ENCODE data around the gene TRIM44.

Gene TRIM44, protein sequence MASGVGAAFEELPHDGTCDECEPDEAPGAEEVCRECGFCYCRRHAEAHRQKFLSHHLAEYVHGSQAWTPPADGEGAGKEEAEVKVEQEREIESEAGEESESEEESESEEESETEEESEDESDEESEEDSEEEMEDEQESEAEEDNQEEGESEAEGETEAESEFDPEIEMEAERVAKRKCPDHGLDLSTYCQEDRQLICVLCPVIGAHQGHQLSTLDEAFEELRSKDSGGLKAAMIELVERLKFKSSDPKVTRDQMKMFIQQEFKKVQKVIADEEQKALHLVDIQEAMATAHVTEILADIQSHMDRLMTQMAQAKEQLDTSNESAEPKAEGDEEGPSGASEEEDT

DNA sequence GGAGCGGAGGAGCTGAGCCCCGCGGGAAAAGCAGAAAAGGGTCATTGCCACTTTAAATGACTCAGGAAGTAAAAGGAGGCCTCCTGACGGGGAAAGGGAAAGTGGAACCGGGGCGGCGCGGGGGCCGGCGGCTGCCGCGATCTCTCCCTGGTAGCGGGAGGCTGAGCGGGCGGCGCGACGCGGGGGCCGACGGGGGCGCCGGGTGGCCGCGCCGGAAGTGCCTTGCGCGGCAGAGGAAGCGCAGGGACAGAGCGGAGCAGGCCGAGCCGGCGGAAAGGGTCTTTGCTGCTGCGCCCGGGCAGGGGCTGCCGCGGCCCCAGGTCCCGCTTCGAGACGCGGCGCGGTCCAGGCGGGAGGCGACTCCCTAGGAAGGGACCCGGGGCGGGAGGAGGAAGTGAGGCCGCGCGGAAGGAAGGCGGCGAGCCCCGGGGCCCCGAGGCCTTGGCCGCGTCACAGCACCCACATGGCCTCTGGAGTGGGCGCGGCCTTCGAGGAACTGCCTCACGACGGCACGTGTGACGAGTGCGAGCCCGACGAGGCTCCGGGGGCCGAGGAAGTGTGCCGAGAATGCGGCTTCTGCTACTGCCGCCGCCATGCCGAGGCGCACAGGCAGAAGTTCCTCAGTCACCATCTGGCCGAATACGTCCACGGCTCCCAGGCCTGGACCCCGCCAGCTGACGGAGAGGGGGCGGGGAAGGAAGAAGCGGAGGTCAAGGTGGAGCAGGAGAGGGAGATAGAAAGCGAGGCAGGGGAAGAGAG, at the start of gene TRIM44:
TSS of gene TRIM44 (plus strand) at position 127 of the 759 bp plus-strand sequence. CDS start at position 464, 337 bp downstream.
- DNase-seq: peak; percentile 91

DNA sequence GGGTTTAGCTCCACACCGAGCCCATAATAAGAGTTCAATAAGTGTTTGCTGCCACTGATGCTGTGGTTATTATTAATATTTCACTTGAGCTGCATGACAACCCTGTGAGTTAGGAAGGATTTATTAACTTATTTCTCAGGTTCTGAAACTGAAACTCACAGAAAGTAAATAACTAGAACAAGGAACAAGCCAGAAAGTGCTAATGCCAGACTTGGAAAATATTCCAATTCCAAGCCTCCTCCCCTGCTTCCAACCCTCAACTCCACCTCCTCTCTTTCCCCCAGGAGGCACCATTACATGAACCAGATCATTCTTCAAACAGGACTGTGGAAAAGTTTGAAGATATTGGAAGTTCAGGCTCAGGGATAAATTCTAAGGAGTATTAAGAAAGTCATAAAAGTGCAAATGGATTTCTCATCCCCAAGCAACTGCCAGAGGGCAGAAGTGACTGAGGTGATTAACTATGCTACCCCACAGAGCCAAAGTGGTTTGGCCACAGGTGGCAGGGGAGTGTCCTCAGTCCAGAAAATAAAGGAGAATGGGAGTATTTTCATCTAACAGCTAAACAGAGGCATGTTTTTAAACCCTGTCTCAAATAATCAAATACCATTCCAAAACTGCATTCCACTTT, 47.5 kb upstream of the TRIM44 start:
- DNase-seq: no peak

DNA sequence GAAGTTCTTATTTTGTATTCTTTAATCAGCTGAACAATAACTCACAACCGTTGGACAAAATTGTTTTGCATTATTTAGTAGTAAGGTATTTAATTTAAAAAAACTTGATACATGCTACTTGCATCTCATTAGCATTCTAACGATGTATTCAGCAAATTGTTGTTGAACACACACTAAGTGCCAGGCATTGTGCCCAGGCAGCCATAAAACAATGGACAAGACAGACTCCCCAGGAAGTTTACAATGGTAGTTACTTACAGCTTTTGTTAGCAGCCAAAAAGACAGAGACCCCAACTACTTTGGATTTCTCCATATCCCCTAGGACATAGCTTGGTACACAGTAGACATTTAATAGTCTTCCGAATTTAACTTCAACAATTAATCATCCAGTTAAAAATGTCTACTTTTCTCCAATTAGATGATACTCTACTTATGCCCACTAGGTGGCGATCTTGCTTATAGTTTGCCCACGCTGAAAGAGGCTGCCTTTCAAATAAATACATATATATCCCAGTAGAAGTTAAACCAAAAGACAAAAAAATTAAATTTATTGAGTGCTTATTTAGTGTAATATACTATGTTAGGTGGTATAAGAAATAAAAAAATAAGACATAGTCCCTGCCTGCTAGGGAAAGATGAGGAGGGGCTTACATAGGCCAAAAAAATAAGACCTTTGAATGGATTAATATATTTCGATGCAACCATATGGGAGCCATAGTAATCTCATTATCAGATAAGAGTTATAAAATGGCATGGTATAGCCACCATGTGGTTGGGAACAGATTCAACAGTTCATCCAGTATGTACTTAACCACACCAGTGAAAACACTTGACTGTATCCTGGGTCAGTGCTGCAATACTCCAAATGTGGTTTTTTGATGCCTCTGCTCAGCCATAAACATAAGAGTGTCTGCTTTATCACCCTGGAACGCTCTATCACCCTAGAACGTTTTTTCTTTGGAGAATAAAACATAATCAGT, 46.4 kb upstream of the TRIM44 start:
- DNase-seq: peak; percentile 86

DNA sequence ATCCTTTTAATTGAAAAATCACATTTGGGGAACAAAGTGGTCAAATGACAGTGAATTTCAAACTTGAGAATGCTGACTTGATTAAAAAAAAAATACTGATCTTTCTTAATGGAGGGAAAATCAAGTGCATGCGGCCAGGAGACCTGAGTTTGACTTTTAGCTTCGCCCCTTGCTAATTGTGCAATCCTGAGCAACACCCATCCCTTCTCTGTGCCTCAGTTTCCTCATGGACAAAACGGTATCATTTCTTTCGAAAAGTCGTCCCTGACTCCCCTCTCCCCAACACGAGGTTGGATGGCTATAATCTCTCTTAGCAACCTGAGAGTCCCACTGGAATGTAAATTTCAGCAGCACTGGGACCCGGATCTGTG, 45.3 kb upstream of the TRIM44 start:
- DNase-seq: no peak

DNA sequence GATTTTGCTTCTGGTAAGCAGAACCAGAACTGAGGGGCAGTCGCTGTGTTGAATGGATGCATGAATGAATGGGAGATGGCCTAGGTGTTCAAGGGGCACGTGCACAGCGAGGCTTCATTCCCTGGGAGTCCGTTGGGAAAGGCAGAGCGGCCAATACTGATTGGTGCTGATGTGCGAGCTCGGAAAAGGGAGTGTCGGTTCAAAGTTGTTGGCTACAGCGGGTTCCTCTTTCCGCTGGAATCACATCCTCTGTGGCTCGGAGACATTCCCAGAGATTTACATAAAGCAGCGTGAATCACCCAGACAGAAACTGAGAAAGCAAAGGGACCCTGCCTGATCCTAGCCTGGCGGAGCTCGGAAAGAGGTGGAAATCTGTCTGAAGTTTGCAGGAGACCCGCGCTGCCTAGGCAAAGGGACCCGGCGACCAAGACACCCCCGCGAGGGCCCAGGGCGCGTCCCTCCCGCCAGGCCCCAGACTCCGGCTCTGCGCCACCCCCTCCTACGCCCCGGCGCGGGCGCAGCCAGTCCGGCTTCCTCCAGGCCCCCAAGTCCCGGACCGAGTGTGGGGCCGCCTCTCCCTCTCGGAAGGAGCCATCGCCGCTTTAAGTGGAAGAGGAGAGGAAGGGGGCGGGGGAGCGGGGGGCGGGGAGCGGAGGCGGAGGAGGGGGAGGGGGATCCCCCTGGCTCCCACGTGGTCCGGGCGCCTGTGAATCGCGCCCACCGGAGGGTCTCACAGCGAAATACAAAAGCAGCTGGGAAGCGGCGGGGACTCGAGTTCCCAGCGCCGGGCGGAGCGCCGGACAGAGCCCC, 44.7 kb upstream of the TRIM44 start, which contains the start of gene FJX1:
TSS of gene FJX1 (plus strand) at position 774 of the 810 bp plus-strand sequence. CDS start 177 bp downstream, outside the sequence.
- peak; percentile 80 for DNase-seq

DNA sequence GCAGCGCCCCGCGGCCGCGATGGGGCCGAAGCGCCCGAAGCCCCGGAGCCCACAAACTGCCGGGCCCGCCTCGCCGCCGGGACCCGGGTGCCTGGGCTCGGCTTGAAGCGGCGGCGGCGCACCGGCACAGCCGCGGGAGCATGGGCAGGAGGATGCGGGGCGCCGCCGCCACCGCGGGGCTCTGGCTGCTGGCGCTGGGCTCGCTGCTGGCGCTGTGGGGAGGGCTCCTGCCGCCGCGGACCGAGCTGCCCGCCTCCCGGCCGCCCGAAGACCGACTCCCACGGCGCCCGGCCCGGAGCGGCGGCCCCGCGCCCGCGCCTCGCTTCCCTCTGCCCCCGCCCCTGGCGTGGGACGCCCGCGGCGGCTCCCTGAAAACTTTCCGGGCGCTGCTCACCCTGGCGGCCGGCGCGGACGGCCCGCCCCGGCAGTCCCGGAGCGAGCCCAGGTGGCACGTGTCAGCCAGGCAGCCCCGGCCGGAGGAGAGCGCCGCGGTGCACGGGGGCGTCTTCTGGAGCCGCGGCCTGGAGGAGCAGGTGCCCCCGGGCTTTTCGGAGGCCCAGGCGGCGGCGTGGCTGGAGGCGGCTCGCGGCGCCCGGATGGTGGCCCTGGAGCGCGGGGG, 44.0 kb upstream of the TRIM44 start:
- DNase-seq: no peak

DNA sequence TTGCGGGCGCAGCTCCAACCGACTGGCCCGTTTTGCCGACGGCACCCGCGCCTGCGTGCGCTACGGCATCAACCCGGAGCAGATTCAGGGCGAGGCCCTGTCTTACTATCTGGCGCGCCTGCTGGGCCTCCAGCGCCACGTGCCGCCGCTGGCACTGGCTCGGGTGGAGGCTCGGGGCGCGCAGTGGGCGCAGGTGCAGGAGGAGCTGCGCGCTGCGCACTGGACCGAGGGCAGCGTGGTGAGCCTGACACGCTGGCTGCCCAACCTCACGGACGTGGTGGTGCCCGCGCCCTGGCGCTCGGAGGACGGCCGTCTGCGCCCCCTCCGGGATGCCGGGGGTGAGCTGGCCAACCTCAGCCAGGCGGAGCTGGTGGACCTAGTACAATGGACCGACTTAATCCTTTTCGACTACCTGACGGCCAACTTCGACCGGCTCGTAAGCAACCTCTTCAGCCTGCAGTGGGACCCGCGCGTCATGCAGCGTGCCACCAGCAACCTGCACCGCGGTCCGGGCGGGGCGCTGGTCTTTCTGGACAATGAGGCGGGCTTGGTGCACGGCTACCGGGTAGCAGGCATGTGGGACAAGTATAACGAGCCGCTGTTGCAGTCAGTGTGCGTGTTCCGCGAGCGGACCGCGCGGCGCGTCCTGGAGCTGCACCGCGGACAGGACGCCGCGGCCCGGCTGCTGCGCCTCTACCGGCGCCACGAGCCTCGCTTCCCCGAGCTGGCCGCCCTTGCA, 43.3 kb upstream of the TRIM44 start:
- DNase-seq: peak; percentile 42

DNA sequence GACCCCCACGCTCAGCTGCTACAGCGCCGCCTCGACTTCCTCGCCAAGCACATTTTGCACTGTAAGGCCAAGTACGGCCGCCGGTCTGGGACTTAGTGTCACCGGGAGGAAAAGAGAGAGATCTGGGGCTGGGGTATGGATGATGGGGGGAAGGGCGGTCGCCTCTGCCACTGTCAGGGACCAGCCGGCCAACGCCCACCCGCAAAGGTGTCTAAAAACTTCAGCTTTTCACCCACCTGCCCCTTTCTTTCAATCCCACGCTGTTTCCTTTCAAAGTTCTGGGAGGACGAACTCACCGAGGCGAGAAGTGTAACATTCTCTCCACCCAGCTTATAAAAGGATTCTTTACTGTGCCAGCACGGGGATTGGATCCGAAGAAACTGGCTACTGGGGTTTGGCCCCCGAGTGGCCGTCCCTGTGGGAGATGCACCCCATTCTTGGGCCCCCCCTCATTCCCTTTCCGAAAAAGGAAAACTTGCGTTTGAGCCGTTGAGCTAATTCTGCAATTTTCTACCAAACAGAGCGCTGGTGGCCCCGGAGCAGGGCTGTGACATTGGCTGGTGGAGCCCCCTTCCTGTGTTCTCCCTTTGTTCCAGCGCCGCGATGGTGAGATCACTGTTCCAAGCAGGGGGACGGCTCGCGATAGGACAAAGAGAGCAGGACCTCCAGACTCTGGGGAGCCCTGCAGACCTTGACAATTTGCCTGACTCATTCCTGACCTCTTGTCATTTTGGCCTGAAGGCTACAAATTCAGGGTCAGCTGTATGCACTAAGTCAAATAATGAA, 42.5 kb upstream of the TRIM44 start:
- DNase-seq: peak; percentile 22

DNA sequence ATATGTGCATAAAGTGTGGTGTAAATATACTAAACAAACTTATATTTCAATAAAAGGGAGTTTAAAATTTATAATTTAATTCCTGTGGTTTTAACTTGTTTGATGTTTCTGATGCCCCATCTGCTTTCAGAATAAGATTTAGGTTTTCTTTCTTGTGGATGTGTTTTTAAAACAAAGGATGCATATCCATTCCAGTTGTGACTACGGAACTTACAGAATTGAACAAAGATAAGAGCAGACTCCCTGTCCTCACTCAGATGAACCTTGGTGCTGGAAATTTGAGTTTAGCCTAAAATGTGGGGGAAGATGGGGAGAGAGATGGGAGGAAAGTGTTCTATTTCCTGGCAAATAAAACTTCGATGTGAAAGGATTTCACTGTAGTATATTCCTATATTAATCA, 41.8 kb upstream of the TRIM44 start:
- no peak for DNase-seq

DNA sequence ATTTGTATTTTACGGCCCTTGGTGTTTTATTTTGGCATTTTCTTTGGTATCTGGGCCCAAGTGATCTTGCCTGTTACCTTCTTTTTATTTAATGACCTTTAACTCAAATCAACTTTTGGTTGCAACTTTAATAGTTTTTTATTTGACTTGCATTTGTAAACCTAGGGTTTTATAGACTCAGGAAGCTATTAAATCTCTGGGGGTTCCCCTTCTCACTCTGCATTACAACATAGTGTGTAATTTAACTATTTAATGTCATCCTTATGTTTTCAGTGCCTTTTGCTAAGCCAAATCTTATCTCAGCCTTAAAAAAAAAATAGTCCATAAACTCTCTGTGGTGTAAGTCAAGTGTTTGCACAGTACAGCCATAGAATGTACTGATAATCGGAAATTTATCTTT, 41.0 kb upstream of the TRIM44 start:
- DNase-seq: no peak

DNA sequence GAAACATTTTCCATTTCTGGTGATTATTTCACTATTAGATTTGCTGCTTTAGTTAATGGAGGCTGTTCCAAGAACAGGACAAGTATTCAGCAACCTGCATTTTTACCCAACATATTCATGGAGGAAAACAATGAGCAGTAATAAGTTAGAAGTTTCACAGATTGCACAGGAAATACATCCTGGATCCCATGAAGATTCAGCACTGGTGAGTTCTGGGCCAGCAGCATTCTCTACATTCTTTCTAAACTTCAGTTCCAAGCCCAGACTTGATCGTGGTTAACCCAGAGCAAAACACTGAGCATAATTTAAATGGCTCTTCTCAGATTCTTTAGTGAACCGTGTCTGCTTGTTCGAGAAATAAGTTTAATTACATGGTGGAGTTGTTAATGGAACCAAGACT, 40.5 kb upstream of the TRIM44 start:
- no peak for DNase-seq

DNA sequence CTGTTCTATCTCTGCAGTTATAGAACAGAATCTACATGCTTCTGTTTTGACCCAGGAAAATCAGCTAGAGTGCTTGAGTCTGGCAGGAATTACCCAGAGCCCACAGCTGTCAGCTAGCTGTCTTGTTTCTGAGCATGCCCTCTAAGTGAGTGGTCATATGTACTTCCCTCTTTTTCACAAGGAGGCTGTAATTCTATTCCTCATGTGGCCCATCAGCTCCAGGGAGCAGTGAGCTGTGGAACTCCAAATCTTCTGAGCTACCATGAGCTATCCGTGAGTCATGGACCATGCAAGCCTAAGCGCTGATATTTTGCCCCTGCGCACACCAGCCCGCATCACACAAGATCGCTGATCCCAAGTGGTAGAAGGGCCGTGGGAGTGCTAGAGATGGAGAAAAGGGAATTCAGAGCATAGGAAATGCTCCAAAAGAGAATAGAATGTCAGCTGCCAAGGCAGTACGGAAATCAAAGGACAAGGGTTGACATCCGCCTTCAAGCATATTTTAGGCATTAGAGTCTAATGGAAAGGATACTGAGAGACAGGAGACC, 38.9 kb upstream of the TRIM44 start:
- no peak for DNase-seq

DNA sequence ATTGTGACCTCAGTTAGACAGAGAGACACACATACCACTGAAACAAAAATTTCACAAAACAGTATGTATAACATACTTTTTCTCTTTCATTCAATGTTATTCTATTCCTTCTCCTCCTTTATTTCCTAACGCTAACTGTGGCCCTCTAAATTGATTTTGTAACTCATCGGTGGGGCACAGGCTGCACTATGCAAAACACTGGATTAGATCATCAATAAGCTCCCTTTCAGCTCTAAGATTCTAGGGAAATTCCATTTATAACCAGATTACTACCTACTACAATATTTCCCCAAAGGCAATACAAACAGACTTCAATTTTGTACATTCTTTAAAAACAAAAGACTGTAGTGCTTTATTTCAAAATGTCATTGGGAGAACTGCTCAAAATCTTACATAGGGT, 38.3 kb upstream of the TRIM44 start:
- no peak for DNase-seq

DNA sequence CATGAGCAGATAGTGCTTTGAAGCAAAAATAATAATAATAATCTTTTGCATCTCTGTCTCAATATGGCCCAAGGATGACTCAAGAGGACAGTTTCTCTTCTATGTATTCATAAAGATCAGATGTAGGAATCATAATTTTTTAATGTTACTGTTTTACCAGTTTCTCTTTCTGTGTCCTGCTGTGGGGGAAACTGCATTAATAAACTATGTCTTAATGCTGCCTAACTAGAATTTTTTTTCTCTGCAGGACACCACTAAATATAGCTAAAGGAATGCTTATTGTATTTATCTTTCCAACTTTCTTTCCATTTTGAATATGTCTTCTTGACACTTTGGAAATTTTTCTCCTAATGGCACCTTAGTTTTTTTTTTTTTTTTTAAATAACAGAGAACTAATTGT, 37.8 kb upstream of the TRIM44 start:
- no peak for DNase-seq

DNA sequence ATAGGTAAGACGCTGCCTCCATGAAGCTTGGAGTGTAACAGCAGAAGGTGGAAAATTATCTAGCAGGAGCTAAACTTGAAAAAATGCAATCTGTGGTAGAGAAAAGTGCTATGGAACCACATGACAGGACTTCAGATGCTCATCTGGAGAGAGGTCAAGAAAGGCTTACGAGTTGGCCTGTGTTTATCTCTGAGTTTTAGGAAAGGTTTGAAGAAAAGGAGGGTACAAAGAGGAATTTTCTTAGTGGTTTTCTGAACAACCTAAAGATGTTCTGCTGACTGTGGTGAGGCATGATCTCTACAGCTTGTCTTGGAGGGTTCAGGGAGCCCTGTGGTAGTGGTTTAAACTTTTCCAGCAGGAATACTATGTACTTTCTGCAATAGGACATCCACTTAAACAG, 36.1 kb upstream of the TRIM44 start:
- no peak for DNase-seq

DNA sequence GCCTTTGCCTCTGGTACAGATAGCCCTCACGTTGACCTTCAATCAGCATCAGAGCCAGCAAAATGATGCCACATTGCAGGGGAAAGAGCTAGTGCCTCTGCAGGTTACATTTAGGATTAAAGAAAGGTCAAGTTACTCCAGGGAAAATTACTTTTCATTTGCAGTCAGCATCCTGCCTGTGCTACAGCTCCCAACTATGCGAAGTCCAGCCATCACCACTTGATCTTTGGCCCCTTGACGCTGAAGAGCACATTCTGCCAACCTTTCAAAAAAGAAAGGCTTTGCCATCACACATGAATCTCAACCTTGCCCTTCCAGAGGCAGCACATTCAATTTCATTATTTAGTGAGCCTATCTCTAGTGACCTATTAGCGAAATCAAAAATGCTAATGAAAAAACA, 33.1 kb upstream of the TRIM44 start:
- no peak for DNase-seq

DNA sequence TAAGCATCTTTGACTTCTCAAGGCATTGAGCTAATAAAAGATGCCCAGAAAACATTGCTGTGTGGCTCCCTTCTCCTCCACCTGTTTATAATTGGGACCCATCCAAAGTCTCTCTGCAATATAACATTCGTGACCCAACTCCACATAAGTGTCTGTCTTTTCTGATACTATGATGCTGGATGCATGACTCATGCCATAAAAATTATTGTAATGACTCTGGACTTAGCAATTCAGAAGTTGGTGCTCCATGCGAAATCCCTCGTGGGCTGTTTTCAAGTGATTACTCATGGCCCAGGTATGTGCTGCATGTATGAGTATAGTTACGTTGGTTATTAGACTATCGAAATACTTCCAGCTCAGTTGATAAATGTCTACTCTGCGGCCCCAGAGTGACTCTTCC, 32.7 kb upstream of the TRIM44 start:
- no peak for DNase-seq

DNA sequence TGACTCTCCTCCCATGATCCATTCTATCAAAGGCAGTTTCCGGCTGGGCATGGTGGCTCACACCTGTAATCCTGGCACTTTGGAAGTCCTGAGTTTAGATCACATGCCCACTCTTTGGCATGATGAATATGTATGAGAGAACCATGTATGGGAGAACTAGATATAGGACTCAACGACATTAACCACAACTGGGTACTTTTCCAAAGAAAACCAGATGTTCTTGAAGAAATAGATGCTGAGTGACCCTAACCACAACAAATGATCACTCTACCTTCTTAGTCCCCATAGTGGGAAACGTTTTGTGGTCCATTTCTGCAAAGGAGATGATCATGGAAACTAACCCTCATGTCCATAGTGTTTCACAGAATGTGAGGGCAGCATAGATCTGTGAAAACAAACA, 30.7 kb upstream of the TRIM44 start:
- DNase-seq: no peak

DNA sequence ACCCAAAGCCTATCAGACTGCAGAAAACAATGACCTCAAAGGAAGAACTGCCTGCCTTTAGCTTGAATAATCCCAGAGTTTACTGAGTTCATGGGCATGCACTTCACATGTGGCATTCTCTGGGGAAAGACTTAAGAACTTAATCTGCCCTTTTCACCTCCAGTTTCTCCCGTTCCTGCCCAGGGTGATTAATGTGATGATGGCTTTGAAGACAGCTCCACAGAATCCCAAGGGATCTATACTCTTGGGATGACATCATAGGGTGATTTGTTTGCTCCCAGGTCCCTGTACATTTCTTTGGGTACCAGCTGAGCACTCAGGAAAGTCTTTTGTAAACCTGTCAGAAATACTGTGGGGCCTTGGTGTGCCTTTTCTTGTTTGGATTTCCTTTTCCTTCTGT, 30.3 kb upstream of the TRIM44 start:
- no peak for DNase-seq
